ENCODE results near the gene RERE. TPM values are rescaled to one million over a fixed set of nuclear protein-coding genes. Genes with fewer than 3 reads are reported as not detected.

Gene RERE
- total RNA-seq, 1 donor from 2014 or later = 80.3 TPM

- intact Hi-C loops (cut with DNase I) = no loop called here
Observed at GRCh38 chr1:8529901-8530300, 287.5 kb downstream of the RERE start.

DNA sequence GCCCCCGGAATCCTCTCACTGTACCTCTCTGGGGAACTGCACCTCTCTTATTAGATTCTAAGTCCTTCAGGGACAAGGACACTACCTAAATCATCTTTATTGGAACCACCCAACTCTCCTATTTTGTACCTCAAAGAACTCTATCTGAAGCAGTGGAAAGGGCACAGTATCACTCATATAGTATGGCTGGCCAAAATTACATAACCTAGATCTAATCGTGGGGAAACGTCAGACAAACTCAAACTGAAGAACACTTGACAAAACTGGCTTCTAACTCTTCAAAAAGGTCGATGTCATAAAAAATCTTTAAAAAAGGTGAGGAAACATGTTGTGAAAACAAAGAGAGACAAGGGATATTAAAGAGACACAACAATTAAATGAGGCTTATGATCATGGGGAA, 289.5 kb downstream of the RERE start:
- H3K4me1 ChIP-seq = peaks cover 45% of the 10 kb centered on the region
- no peak for DNase-seq (ENCODE audit: extremely low spot score in 2 of 2)
- H3K36me3 ChIP-seq = no peaks in the 10 kb centered on the region
- H3K27ac ChIP-seq = peak overlapping the region; percentile 92
- intact Hi-C loops (cut with DNase I) = no loop called here
- no peaks in the 10 kb centered on the region for H3K27me3 ChIP-seq
- no peak overlapping the region for H3K4me3 ChIP-seq
- H3K9me3 ChIP-seq = no peaks in the 10 kb centered on the region
- TF ChIP-seq CTCF (IDR thresholded peaks at IDR 0.05) (no peak), POLR2A (IDR thresholded peaks at IDR 0.05) (no peak), POLR2AphosphoS5 (IDR thresholded peaks at IDR 0.05; ENCODE audit: insufficient read depth in 1 of 2, low read depth in 1 of 2) (no peak)

More at GRCh38 chr1:8529901-8530300, 287.5 kb downstream of the RERE start:
- no peak overlapping the region for H3K4me3 ChIP-seq
- no peaks in the 10 kb centered on the region for H3K36me3 ChIP-seq
- H3K27ac ChIP-seq = no peak overlapping the region
- peaks cover 31% of the 10 kb centered on the region for H3K4me1 ChIP-seq
- no peaks in the 10 kb centered on the region for H3K27me3 ChIP-seq
- TF ChIP-seq POLR2A (IDR thresholded peaks at IDR 0.05) (no peak), POLR2AphosphoS5 (IDR thresholded peaks at IDR 0.05; ENCODE audit: insufficient read depth in 1 of 2, low read depth in 1 of 2) (no peak), CTCF (IDR thresholded peaks at IDR 0.05) (no peak)
- no peak for DNase-seq (ENCODE audit: extremely low spot score in 2 of 2)
- no peaks in the 10 kb centered on the region for H3K9me3 ChIP-seq

DNA sequence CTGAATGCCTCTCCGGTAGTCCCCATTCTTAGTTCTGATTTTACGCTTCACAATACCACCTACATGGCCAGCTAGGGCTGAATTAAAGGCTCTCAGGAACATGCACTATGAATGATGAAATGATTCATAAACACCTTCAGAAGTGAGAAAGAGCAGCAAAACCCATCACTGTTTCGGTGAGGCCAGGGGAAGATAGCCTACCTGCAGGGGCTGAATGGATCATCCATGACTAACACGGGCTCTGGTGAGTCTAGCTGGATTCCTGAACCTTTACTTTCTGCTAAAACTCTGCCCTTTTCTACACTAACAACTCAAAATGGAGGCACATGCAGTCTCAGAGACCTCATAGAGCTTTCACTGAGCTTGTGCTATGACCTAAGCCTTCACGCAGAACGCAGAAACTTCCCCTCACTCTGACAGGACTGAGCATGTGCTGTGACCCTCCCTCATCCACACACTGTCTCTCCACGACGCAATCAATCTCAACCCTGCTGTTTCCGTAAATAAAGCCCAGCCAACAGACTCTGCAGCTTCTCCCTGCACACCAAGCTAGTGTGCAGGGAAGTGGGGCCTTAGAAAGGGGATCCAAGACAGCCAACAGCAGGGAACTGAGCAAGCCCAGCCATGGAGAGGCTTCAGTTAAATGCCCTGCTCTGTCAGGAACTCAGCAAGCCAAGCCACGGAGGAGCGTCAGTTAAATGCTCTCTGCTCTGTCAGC, 291.7 kb downstream of the RERE start:
- peak in 1 of 2 donors; percentile 96 for DNase-seq (ENCODE audit: extremely low spot score in 2 of 2)
- intact Hi-C loops (cut with DNase I) = no loop called here
- Histone ChIP-seq H3K27ac (peak overlapping the region; percentile 92), H3K4me1 (peaks cover 52% of the 10 kb centered on the region), H3K27me3 (no peaks in the 10 kb centered on the region), H3K9me3 (no peaks in the 10 kb centered on the region), H3K4me3 (peak overlapping the region; percentile 45 to 56), H3K36me3 (no peaks in the 10 kb centered on the region)
- TF ChIP-seq POLR2AphosphoS5 (IDR thresholded peaks at IDR 0.05; ENCODE audit: insufficient read depth in 1 of 2, low read depth in 1 of 2) (peak; percentile 58 to 95), CTCF (IDR thresholded peaks at IDR 0.05) (no peak), POLR2A (IDR thresholded peaks at IDR 0.05) (peak in 1 of 2 donors; percentile 40)

GRCh38 chr1:8525216-8525557, 292.3 kb downstream of the RERE start:
- intact Hi-C loops (cut with DNase I) = no loop called here
- peaks cover 58% of the 10 kb centered on the region for H3K4me1 ChIP-seq

More at GRCh38 chr1:8525216-8525557, 292.3 kb downstream of the RERE start:
- Histone ChIP-seq H3K27me3 (no peaks in the 10 kb centered on the region), H3K27ac (peak overlapping the region; percentile 92), H3K4me3 (peak overlapping the region; percentile 45 to 56), H3K36me3 (no peaks in the 10 kb centered on the region), H3K9me3 (no peaks in the 10 kb centered on the region)
- TF ChIP-seq POLR2AphosphoS5 (IDR thresholded peaks at IDR 0.05; ENCODE audit: insufficient read depth in 1 of 2, low read depth in 1 of 2) (no peak), CTCF (IDR thresholded peaks at IDR 0.05) (no peak), POLR2A (IDR thresholded peaks at IDR 0.05) (no peak)
- no peak for DNase-seq (ENCODE audit: extremely low spot score in 2 of 2)
